SK-N-MC (cell line): ENCODE data around the gene NEURL1.

Source experiments
- EZH2 ChIP-seq: fragments of 200-600 bp; sonication (generic); IDR thresholded peaks from one replicate; pipeline ENCODE4 v1.6.1; 2017; ENCODE audit warnings: antibody characterized with exemption
- POLR2AphosphoS5 ChIP-seq: IDR thresholded peaks from 2 replicates; pipeline ENCODE4 v1.6.1; 2012; ENCODE audit warnings: mild to moderate bottlenecking, low read depth, low read length, borderline replicate concordance

DNA sequence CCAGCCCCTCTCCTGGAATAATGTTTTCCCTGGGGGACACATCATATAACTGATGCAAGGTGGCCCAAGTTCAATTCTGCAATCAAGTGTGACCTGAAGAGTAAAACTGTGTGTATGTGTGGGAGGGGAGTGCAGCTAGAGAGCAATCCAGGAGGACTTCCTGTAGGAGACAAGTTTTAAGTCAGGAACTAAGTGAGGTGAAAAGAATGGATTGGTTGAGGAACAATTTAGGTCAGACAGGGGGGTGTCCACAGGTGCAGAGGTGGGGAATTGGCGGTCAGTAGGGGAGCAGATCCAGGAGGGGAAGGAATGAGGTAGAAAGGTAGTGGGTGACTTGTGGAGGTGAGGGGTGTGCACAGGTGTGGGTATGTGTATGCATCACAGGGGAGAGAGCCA is 82.6 kb downstream of the NEURL1 start:
- TF ChIP-seq EZH2 (no peak), POLR2AphosphoS5 (no peak)
